GM23338 (cell line): ENCODE measurements around the gene CTNNA2. TPM values are rescaled to one million over a fixed set of nuclear protein-coding genes. Genes with fewer than 3 reads are reported as not detected.
A peak's percentile ranks its signal among the peaks of the same experiment; 100 is the strongest.

ENCODE experiments used
- ATAC-seq: fragments of 200-7000 bp; cut with Tn5 transposase; 3 replicates; pipeline ENCODE4 v1.9.1; 2020
- DNase-seq: peaks from one replicate; pipeline ENCODE4 v3.0.0-alpha.2; 2015; ENCODE audit warnings: low spot score
- H2AFZ ChIP-seq: fragments of 200-600 bp; sonication (generic); 2 replicates; pipeline ENCODE4 v1.8.0; 2016; ENCODE audit warnings: antibody characterized with exemption, mild to moderate bottlenecking, moderate library complexity
- H3F3A ChIP-seq: fragments of 200-600 bp; sonication (generic); replicated peaks from 2 replicates; pipeline ENCODE4 v1.8.0; 2017; ENCODE audit warnings: antibody characterized with exemption, mixed run types, low read depth
- H3K27ac ChIP-seq: fragments of 200-600 bp; sonication (generic); 2 replicates; pipeline ENCODE4 v1.6.1; 2016; ENCODE audit warnings: low read depth
- H3K27me3 ChIP-seq: fragments of 200-600 bp; sonication (generic); 2 replicates; pipeline ENCODE4 v1.8.0; 2016; ENCODE audit warnings: mild to moderate bottlenecking, mixed run types, moderate library complexity; ENCODE audit not compliant: insufficient read depth
- H3K36me3 ChIP-seq: fragments of 200-600 bp; sonication (generic); 2 replicates; pipeline ENCODE4 v1.8.0; 2016; ENCODE audit warnings: mild to moderate bottlenecking; ENCODE audit not compliant: insufficient read depth
- H3K4me1 ChIP-seq: fragments of 200-600 bp; sonication (generic); 2 replicates; pipeline ENCODE4 v1.8.0; 2016; ENCODE audit warnings: mild to moderate bottlenecking, moderate library complexity; ENCODE audit not compliant: insufficient read depth
- H3K4me2 ChIP-seq: fragments of 200-600 bp; sonication (generic); 2 replicates; pipeline ENCODE4 v1.7.1; 2017; ENCODE audit warnings: mixed run types
- H3K4me3 ChIP-seq: fragments of 200-600 bp; sonication (generic); 2 replicates; pipeline ENCODE4 v1.6.1; 2016; ENCODE audit warnings: mixed run types
- H3K79me2 ChIP-seq: fragments of 200-600 bp; sonication (generic); replicated peaks from 2 replicates; pipeline ENCODE4 v1.8.0; 2017; ENCODE audit warnings: mild to moderate bottlenecking; ENCODE audit not compliant: insufficient read depth
- H3K9me2 ChIP-seq: fragments of 200-600 bp; sonication (generic); 2 replicates; pipeline ENCODE4 v1.8.0; 2017; ENCODE audit not compliant: insufficient read depth
- H4K20me1 ChIP-seq: fragments of 200-600 bp; sonication (generic); replicated peaks from 2 replicates; pipeline ENCODE4 v1.8.0; 2017; ENCODE audit warnings: mild to moderate bottlenecking; ENCODE audit not compliant: insufficient read depth
- H3K27ac Mint-ChIP-seq: 2 replicates; pipeline ENCODE4 v1.8.0; 2020; ENCODE audit warnings: inconsistent platforms, mild to moderate bottlenecking, moderate library complexity, mixed read lengths
- H3K27me3 Mint-ChIP-seq: 3 replicates; pipeline ENCODE4 v1.8.0; 2022; ENCODE audit warnings: low read depth, mild to moderate bottlenecking, moderate library complexity, mixed read lengths, inconsistent platforms; ENCODE audit not compliant: insufficient read depth, poor library complexity
- H3K36me3 Mint-ChIP-seq: 3 replicates; pipeline ENCODE4 v1.8.0; 2021; ENCODE audit warnings: low read depth, mild to moderate bottlenecking, inconsistent platforms, moderate library complexity, mixed read lengths
- H3K4me1 Mint-ChIP-seq: 3 replicates; pipeline ENCODE4 v1.8.0; 2020; ENCODE audit warnings: mild to moderate bottlenecking, inconsistent platforms, mixed read lengths
- H3K4me3 Mint-ChIP-seq: 3 replicates; pipeline ENCODE4 v1.8.0; 2021; ENCODE audit warnings: moderate library complexity, mild to moderate bottlenecking, inconsistent platforms, mixed read lengths
- H3K9me3 Mint-ChIP-seq: 3 replicates; pipeline ENCODE4 v1.8.0; 2020; ENCODE audit warnings: moderate library complexity, mild to moderate bottlenecking, inconsistent platforms, mixed read lengths
- CREB1 ChIP-seq: fragments of 250-450 bp; sonication (Bioruptor Pico); IDR thresholded peaks from 2 replicates; pipeline ENCODE4 v1.5.0; 2020; ENCODE audit warnings: low read depth, mild to moderate bottlenecking, moderate library complexity
- CTCF ChIP-seq, 2 experiments: fragments of 200-600 bp in 1 of 2; sonication (generic) in 1 of 2; conservative IDR thresholded peaks; 2 replicates each; pipeline versions ENCODE4 v1.5.1 to v1.6.1; 2016 to 2017; ENCODE audit warnings: antibody characterized with exemption in 2 of 2, low read depth in 2 of 2, mild to moderate bottlenecking in 2 of 2, moderate library complexity in 1 of 2
- ETS1 ChIP-seq: IDR thresholded peaks from 2 replicates; pipeline ENCODE4 v1.6.1; 2016; ENCODE audit warnings: antibody characterized with exemption
- EZH2 ChIP-seq: fragments of 200-600 bp; sonication (generic); IDR thresholded peaks from one replicate; pipeline ENCODE4 v1.8.0; 2017; ENCODE audit warnings: antibody characterized with exemption, mild to moderate bottlenecking, low read depth; ENCODE audit not compliant: unreplicated experiment
- EZH2phosphoT487 ChIP-seq: fragments of 200-600 bp; sonication (generic); IDR thresholded peaks from one replicate; pipeline ENCODE4 v1.8.1; 2018; ENCODE audit warnings: antibody characterized with exemption; ENCODE audit not compliant: unreplicated experiment
- JUNB ChIP-seq: IDR thresholded peaks from one replicate; pipeline ENCODE4 v1.6.1; 2016; ENCODE audit warnings: antibody characterized with exemption; ENCODE audit not compliant: unreplicated experiment
- NANOG ChIP-seq: IDR thresholded peaks from 2 replicates; pipeline ENCODE4 v1.6.1; 2016; ENCODE audit warnings: antibody characterized with exemption, borderline replicate concordance
- POLR2AphosphoS5 ChIP-seq: IDR thresholded peaks from 2 replicates; pipeline ENCODE4 v1.6.1; 2016; ENCODE audit warnings: antibody characterized with exemption, low read depth
- STAT1 ChIP-seq: IDR thresholded peaks from one replicate; pipeline ENCODE4 v1.6.1; 2016; ENCODE audit warnings: antibody characterized with exemption; ENCODE audit not compliant: unreplicated experiment
- ZNF114 ChIP-seq: fragments of 250-450 bp; sonication (Bioruptor Pico); IDR thresholded peaks from 2 replicates; pipeline ENCODE4 v1.5.0; 2020; ENCODE audit warnings: mild to moderate bottlenecking, moderate library complexity
- ZNF331 ChIP-seq: fragments of 250-450 bp; sonication (Bioruptor Pico); IDR thresholded peaks from 2 replicates; pipeline ENCODE4 v1.5.0; 2020; ENCODE audit warnings: low read depth, mild to moderate bottlenecking, moderate library complexity
- ZNF462 ChIP-seq: fragments of 250-450 bp; sonication (Bioruptor Pico); IDR thresholded peaks from 2 replicates; pipeline ENCODE4 v1.5.0; 2020; ENCODE audit warnings: mild to moderate bottlenecking, moderate library complexity
- polyA plus RNA-seq: library from polyadenylated mRNA; unstranded; fragments of >200 nt; fragmentation: Nextera tagmentation; extraction: Ambion mirVana; gene quantifications from 2 replicates; pipeline ENCODE4 v1.2.1, GENCODE V29; 2016
- total RNA-seq: library from RNA; depleted of rRNA; stranded (reverse); fragments of >200 nt; shearing (Covaris generic); gene quantifications from 2 replicates; pipeline ENCODE4 v1.2.3, GENCODE V29; 2014
- TF ChIP-seq, protein P1 (sequence below): IDR thresholded peaks from one replicate; pipeline ENCODE4 v1.6.1; 2018; ENCODE audit warnings: antibody characterized with exemption; ENCODE audit not compliant: unreplicated experiment

Gene CTNNA2
- total and polyA plus RNA-seq, 2 experiments from 2014 or later, result 6.4 to 15.6 TPM

GRCh38 chr2:79638410-79638809, 125.6 kb downstream of the CTNNA2 start:
- no peaks in the 10 kb centered on the region for H3K27me3 Mint-ChIP-seq
- Histone ChIP-seq H4K20me1 (no peaks in the 10 kb centered on the region), H3K36me3 (no peaks in the 10 kb centered on the region), H3K27ac (no peak overlapping the region), H3K27me3 (no peaks in the 10 kb centered on the region), H3K9me2 (no peaks in the 10 kb centered on the region), H3F3A (no peaks in the 10 kb centered on the region), H3K79me2 (no peaks in the 10 kb centered on the region), H3K4me1 (peaks cover 19% of the 10 kb centered on the region), H3K4me3 (no peak overlapping the region), H3K4me2 (peak overlapping the region; percentile 6; the same call in 1 of the 2 replicates), H2AFZ (no peak overlapping the region)
- H3K4me1 Mint-ChIP-seq, result peaks cover 19% of the 10 kb centered on the region
- DNase-seq (no peak), ATAC-seq (no peak)
- TF ChIP-seq EZH2phosphoT487 (no peak), NANOG (no peak), CTCF (conservative IDR thresholded peaks at IDR 0.05; ENCODE audit: low read depth in 2 of 2) (no peak), ETS1 (no peak), ZNF114 (no peak), STAT1 (no peak), ZNF331 (CRISPR knock-in tag) (no peak), CREB1 (CRISPR knock-in tag) (no peak), EZH2 (no peak), ZNF462 (CRISPR knock-in tag) (no peak), JUNB (no peak), POLR2AphosphoS5 (no peak)
- TF ChIP-seq, protein P1, sequence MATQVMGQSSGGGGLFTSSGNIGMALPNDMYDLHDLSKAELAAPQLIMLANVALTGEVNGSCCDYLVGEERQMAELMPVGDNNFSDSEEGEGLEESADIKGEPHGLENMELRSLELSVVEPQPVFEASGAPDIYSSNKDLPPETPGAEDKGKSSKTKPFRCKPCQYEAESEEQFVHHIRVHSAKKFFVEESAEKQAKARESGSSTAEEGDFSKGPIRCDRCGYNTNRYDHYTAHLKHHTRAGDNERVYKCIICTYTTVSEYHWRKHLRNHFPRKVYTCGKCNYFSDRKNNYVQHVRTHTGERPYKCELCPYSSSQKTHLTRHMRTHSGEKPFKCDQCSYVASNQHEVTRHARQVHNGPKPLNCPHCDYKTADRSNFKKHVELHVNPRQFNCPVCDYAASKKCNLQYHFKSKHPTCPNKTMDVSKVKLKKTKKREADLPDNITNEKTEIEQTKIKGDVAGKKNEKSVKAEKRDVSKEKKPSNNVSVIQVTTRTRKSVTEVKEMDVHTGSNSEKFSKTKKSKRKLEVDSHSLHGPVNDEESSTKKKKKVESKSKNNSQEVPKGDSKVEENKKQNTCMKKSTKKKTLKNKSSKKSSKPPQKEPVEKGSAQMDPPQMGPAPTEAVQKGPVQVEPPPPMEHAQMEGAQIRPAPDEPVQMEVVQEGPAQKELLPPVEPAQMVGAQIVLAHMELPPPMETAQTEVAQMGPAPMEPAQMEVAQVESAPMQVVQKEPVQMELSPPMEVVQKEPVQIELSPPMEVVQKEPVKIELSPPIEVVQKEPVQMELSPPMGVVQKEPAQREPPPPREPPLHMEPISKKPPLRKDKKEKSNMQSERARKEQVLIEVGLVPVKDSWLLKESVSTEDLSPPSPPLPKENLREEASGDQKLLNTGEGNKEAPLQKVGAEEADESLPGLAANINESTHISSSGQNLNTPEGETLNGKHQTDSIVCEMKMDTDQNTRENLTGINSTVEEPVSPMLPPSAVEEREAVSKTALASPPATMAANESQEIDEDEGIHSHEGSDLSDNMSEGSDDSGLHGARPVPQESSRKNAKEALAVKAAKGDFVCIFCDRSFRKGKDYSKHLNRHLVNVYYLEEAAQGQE, result no peak
- H3K36me3 Mint-ChIP-seq, result peaks cover 4% of the 10 kb centered on the region; the same call in 1 of the 3 replicates
- no peak overlapping the region for H3K27ac Mint-ChIP-seq
- no peak overlapping the region for H3K4me3 Mint-ChIP-seq
- no peaks in the 10 kb centered on the region; the same call in 1 of the 3 replicates for H3K9me3 Mint-ChIP-seq
